HG02840 (cell line): Measurements from ENCODE around the gene NOX3.
"Not testable (repeated sequence)": the region's sequence is repeated elsewhere in the genome, so short reads cannot be mapped to it uniquely, and the experiment has no call there.

Experiments
- ATAC-seq: cut with Tn5 transposase; IDR thresholded peaks from one replicate; pipeline ENCODE4 v1.9.1; 2021; ENCODE audit warnings: mild to moderate bottlenecking, moderate library complexity, moderate number of reproducible peaks; ENCODE audit not compliant: unreplicated experiment, low FRiP score

The NOX3 gene

DNA sequence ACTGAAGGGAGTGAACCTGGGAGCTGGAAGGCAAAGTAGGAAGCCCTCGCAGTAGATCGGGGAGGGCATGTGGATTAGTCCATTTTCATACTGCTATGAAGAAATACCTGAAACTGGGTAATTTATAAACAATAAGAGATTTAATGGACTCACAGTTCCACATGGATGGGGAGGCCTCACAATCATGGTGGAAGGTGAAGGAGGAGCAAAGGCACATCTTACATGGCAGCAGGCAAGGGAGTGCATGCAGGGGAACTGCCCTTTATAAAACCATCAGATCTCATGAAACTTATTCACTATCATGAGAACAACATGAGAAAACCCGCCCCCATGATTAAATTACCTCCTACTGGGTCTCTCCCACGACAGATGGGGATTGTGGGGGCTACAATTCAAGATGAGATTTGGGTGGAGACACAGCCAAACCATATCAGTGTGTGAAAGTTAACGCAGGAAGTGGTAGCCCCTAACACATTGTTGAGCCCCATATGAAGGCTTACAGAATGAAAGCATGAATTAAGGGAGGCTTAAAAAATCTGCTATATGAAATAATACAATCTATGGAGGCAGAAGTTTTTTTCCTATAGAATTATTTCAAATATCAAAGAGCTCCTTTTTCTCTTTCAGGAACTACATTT lies 15.5 kb upstream of the NOX3 start:
- not testable (repeated sequence) for ATAC-seq

DNA sequence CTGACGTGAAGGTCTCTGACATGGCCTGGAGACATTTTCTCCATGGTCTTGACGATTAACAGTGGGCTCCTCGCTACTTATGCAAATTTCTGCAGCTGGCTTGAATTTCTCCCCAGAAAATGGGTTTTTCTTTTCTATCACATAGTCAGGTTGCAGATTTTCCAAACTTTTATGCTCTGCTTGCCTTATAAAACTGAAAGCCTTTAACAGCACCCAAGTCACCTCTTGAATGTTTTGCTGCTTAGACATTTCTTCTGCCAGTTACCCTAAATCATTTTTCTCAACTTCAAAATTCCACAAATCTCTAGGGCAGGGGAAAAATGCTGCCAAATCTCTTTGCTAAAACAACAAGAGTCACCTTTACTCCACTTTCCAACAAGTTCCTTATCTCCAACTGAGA lies 12.9 kb upstream of the NOX3 start:
- ATAC-seq: not testable (repeated sequence)

DNA sequence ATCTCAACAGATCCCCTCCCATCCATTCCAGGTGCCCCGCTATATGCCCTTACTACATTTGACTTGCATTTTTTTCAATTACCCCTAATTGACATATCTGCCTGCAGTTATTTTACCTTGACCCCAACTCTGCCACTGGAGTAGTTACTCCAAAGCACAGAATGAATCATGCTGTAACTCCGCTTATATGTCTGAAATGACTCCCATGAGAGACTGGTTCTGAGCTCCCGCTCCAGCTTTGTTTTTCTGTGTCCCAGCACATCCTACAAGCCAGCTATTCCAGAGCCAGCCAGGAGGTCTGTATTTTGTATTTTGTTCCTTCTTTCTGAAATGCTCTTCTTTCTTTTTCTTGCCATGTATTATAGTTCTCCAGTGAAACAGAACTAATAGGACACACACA lies 10.9 kb upstream of the NOX3 start:
- no peak for ATAC-seq

DNA sequence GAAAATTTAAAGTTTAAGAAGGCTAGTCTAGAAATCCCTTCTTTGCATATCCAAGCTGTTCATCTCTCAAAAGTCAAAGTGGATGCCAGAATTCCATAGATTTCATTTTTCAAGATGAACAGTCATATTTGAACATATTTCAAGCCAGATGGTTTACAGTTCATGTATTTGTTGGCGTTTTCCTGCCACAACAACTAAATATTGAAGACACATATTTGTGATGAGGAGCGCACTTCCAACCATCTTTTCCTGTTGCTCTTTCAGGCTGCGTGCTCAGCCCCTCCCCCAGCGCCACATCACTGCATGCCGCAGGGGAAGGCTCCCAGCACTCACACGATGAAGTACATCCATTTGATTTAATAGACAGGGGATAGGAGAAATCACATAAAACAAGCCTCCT lies 5.9 kb upstream of the NOX3 start:
- ATAC-seq: no peak

DNA sequence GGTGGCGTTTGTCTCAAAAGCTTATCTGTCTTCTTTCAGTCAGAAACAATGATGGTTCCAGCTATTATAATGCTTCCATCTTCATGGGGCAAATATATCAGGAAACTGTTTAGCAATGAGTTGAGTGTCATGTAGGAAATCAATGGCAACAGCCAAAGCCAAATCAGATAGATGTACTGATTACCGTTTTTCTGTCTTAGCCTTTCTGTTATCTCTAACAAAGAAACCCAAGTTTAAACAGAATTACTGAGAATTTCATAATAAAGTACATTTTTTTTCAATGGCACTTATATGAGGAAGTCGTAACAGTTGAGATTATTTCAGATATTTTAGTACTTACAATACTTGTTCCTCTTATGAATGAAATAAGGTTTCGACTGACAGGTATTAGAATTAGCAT lies 1.2 kb downstream of the NOX3 start:
- ATAC-seq: no peak

DNA sequence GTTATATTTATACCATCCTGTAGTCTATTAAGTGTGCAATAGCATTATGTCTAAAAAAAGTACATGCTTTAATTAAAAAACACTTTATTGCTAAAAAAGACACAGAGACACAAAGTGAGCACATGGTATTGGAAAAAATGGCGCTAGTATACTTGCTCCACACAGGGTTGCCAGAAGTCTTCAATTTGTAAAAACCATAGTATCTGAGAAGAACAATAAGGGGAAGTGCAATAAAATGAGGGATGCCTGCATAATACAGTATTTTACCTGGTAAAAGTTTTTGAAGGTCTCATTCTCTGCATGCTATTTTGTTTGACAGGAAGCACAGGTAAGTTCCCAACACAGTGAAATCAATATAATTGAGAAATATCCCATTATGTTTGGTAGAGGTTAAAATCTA lies 1.6 kb downstream of the NOX3 start:
- no peak for ATAC-seq

DNA sequence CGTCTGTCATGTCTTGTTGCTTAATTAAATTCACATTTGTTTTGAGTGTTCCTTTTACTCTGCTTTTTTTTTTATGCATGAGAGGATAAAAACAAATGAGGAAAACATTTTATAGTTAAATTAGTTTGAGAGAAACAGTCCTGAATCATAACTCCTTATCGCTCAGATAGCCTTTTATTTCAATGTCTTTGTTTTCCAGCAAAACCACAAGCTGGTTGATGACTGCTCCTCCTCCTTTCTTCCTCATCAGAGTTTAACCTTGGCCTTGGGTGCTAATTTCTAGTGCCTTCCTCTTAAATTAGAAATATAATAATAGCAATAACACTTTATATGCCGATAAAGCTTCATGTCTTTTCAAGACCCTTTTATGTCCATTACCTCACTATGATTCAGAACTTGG lies 3.1 kb downstream of the NOX3 start:
- no peak for ATAC-seq

DNA sequence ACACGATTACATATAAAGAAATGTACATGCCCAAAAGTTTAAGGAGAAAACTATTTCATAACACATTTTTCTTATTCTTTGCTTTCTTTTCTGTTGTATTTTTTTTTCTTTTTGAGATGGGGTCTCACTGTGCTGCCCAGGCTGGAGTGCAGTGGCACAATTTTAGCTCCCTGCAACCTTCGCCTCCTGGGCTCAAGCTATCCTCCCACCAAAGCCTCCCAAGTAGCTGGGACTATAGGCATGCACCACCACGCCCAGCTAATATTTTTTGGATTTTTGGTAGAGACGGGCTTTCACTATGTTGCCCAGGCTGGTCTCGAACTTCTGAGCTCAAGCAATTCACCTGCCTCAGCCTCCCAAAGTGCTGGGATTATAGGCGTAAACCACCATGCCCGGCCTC lies 4.1 kb downstream of the NOX3 start:
- not testable (repeated sequence) for ATAC-seq

DNA sequence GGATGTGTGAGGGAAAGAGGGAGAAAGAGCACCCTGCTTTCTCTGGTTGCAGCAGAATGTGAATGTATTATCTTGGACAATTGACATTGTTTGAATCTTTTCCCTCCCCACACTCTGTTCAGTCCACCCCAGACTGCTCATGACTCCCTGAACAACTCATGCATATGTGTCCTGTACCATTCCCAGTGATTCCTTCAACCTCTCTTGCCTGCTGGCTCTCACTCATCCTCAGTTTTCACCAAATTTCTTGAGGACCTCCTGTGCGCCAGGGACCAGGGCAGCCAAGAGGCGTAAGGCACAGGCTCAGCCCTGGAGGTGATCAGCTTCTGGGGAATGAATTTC lies 5.4 kb downstream of the NOX3 start:
- no peak for ATAC-seq

DNA sequence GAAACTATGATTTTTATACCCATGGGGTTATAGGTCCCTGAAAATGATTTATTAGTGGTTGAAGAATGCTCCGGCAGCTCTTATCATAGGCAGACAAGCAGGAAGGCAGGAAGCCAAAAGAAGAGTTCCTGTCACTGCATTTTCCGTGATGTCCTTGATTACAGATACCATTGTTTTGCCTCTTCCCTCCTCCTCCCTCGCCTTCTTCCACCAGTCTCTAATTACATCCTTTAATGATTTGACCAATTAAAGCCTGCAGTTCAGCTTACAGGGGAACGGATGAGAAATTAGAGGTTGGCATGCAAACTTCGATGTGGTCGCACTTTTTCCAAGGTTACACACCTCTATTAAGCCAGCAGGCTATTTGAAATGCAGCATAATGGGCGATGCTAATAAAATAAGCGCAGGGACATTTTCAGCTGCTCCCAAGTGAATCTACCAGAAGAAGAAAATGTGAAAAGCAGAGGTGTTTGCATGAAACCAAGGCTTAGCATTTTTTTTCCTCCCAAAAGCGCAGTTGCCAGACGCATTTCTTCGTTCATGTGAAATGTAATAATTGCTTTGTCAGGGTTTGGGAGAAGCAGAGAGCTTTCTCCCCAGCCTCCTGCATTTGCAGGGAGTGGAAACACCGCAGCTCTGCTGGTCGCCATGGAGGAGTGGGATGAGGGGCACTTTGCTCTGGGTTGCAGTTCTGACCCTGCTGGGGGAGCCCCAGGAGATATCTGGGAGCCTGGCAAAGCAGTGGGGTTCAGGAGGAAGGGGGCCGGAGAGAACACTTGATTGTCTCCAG lies 6.0 kb downstream of the NOX3 start:
- no peak for ATAC-seq

DNA sequence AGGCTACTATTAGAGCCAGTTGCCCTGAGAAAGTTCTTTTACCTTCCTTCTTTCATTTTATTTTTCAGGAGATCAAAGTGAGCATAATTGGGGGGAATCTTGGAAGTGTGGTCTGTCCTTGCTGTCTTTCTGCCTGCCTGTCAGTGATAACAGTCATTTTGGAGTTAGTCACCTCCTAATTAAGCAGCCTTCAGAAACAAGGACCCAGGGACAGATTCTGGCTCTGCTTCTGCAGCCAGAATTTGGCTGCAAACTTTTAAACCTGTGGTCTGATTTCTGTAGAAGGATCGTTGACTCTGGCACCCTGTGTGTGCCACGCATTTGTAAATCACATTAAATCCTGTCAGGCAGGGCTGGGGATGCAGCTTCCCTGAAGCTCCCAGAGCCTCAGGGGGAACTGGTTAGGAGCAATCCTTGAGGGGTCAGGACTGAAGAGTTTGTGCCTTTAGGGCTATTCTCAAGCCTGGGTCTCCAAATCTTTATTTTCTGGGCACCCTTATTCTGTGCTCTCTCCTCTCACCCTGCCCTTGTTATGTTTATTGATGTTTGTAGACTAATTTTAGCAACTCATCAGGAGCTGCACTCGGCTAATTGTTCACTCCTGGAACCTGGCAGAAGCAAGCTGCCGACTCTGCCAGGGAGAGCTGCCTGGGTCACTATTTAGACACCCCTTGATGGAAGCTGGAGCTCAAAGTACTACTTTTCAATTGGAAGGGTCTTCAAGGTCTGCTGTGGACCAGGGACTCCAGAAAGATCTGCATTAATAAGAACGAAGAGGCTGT lies 6.8 kb downstream of the NOX3 start:
- no peak for ATAC-seq

DNA sequence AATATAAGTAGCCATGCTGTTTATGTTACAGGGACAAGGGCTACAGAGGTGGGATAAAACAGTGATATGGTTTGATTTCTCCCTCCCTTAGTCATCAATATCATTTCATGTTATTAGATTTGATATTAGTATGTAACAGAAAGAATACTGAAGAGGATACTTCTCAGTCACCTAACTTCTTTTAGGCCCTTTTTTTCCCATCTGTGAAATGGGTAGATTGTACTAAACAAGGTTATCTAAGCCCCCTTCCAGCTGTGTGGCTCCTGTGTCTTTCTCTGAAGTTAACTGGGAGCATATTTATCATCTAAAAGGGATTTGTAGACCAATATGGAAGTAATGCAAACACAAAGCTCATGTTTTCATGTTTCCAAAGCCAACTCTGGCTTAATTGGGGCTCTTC lies 7.7 kb downstream of the NOX3 start:
- no peak for ATAC-seq

DNA sequence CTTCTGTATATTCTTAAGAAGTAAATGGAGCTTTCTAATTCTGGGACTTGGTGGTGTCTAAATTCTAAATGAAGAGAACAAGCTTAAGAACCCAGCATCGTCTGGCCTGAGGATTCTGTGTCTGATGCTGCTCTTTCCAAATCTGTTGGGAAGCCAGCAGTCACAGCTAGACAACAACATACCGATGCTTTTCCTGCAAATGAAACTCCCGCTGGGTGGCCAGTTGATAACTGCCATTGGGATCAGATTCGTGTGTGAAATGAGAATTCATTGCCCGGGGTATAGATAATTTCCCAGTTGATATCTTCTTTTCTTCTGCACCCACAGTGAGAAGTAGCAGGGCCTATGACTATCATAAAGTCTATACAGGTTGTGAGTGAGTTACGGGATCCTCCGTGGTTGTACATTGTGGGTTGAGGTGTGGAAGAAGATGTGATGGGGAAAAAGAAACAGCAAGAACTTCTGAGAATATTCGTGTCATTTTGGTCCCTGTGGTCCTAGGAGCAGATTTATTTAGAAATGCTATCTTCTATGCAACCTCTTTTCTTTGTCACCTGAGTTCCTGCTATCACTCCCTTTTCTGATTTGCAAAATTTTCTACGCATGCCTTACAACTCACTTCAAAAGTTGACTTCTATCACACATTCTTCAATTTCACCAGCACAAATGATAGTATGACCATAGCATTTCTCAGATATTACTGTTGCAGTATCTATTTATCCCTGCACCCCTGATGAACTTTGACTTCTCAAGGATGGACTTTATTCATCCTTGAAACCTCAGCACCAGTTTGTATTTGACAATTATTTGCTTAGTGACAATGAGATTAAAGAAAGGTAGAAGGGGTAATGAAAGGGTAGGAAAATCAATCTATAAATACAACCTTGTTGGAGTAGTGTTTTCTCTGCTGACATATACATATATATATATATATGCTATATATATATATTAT lies 10.4 kb downstream of the NOX3 start:
- no peak for ATAC-seq

DNA sequence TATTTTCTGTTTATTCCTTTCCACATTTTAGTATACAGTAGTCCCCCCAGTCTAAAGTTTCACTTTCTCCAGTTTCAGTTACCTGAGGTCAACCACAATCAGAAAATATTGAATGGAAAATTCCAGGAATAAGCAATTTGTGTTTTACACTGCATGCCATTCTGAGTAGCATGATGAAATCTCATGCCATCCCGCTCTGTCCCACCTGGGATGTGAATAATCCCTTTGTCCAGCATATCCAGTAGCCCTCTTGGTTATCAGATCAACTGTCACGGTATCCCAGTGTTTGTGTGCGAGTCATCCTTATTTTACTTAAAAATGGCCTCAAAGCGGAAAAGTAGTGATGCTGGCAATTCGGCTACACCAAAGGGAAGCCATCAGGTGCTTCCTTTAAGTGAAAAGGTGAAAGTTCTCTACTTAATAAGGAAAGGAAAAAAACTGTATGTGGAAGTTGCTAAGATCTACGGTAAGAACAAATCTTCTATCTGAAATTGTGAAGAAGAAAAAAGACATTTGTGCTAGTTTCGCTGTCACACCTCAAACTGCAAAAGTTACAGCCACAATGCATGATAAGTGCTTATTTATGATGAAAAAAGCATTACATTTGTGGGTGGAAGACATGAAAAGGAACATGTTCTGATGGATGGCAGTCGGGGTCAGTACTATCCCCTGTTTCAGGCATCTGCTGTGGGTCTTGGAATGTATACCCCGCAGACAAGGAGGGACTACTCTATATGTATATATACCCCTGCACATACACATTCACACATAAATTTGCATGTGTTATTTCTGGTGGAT lies 11.3 kb downstream of the NOX3 start:
- no peak for ATAC-seq

DNA sequence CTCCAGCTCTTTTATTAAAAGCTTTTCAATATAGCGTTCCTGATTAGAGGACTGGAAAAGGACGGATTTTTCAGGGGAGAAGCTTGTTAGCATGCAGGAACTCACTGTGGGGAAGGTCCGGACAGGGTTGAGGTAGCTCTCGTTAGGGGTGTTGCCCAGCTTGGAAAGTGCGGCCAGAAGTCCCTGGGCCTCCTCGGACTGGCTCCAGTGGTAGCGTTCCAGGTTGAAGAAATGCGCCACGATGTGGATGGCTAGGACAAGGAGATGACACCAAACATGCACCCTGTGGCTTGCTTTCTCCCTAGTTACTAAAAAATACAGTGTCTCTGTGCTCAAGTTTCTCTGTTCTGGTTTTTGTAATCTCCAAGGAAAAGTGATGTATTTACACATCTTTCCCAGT lies 12.5 kb downstream of the NOX3 start:
- no peak for ATAC-seq

DNA sequence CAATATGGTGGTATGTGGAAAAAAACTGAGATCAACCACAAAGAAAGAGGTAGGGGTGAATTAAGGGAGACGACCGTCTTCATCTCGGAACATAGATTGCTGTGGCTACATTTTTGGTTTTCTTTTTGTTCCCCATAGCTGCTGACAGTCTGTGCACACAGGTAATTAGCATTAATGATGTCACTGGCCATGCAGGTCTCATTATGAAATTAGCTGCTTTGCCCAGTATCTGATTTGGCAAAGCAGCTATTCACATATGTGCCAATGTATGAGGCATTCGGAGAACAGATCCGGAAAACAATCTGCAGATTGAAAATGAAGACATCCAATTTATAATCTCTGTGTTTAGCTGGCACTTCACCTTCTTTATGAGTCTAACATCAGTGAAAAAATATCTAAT lies 13.1 kb downstream of the NOX3 start:
- ATAC-seq: no peak

DNA sequence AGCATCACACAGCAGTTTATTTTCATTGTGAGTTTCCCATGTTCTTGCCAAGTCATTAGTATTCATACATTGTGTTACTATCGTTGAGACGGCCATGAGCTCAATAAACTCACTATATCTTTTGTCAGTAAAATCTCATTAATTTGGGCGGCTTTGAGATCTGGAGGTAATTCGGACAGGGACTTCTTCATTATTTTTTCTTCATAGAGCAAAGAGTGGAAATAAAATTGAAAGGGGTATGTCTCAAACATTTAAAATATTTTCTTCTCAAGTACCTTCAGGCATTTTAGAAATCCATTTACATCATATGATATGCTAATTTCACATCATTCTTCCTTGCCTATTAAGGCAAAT lies 14.6 kb downstream of the NOX3 start:
- ATAC-seq: no peak

DNA sequence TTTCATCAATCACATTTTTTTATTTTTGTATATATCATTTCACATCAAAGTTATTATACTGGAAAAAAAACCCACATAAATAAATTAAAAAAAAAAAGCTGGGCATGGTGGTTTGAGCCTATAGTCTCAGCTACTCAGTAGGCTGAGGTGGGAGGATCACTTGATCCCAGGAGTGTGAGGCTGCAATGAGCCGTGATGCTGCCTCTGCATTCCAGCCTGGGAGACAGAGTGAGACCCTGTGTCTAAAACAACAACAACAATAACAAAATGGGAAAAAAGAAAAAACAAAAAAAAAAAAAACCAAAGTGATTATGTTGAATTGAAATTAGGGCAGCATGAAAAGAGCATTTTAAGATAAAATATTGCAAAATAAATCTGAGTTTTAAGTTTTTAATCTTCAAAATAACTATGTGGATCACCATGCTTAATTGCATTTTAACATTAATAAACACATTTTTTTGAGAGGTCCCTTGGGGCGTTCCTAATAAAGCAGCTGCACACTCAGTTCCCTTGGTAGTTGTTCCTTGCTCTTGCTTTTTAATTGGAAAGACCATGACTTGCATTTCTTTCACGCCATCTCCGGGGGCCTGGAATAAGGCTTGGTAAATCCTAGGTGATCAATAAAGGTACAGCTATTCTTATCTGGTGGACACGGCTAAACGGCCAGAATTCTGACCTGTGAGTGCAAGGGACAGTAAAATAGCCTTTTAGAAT lies 15.1 kb downstream of the NOX3 start:
- no peak for ATAC-seq

DNA sequence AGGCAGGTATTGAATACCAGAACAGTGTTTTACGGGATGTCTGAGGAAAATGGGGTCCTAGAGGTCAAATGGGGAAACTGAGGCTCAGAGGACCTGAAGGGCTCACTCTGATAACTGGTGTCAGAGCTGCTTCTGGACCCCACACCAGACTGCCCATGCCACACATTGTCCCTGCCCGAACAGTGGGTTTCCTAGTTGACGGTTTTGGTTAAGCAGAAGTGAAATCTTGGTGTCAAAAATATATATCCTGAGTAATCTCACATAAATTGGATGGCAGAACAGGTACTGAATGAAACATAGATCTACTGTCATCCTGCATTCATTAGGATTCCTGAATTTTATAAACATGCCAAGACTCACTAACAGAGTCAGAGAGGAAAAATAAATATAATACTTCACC lies 16.3 kb downstream of the NOX3 start:
- ATAC-seq: no peak
